Loucy (cell line): ENCODE data around the gene TRAPPC2L.

Source experiments
- H2AFZ ChIP-seq: fragments of 200-600 bp; sonication (generic); 2 replicates; pipeline ENCODE4 v1.6.0; 2016; ENCODE audit warnings: antibody characterized with exemption, mild to moderate bottlenecking, low read length, moderate library complexity
- H3F3A ChIP-seq: fragments of 200-600 bp; 2 replicates; pipeline ENCODE4 v1.6.0; 2016; ENCODE audit warnings: antibody characterized with exemption, low read depth, mild to moderate bottlenecking
- H3K27me3 ChIP-seq: fragments of 200-600 bp; sonication (generic); 2 replicates; pipeline ENCODE4 v1.6.1; 2014; ENCODE audit warnings: low read length, mild to moderate bottlenecking; ENCODE audit not compliant: insufficient read depth, poor library complexity, severe bottlenecking
- H3K36me3 ChIP-seq: fragments of 200-600 bp; sonication (generic); 2 replicates; pipeline ENCODE4 v1.6.1; 2016; ENCODE audit warnings: low read length; ENCODE audit not compliant: insufficient read depth
- H3K4me1 ChIP-seq: fragments of 200-600 bp; sonication (generic); 2 replicates; pipeline ENCODE4 v1.5.1; 2014; ENCODE audit warnings: low read length, mild to moderate bottlenecking; ENCODE audit not compliant: insufficient read depth, poor library complexity, severe bottlenecking
- H3K4me2 ChIP-seq: fragments of 200-600 bp; sonication (generic); 2 replicates; pipeline ENCODE4 v1.6.0; 2014; ENCODE audit warnings: antibody characterized with exemption, low read length, low read depth, mild to moderate bottlenecking; ENCODE audit not compliant: poor library complexity, severe bottlenecking
- H3K4me3 ChIP-seq: fragments of 200-600 bp; sonication (generic); 2 replicates; pipeline ENCODE4 v1.5.1; 2014; ENCODE audit warnings: low read length, mild to moderate bottlenecking, mixed read lengths; ENCODE audit not compliant: poor library complexity, severe bottlenecking
- H3K79me2 ChIP-seq: fragments of 200-600 bp; sonication (generic); 2 replicates; pipeline ENCODE4 v1.6.1; 2014; ENCODE audit warnings: low read length; ENCODE audit not compliant: insufficient read depth
- H3K9ac ChIP-seq: fragments of 200-600 bp; sonication (generic); 2 replicates; pipeline ENCODE4 v1.6.0; 2014; ENCODE audit warnings: mild to moderate bottlenecking, low read depth, low read length, moderate library complexity; ENCODE audit not compliant: poor library complexity, severe bottlenecking
- H3K9me2 ChIP-seq: fragments of 200-600 bp; sonication (generic); replicated peaks from 2 replicates; pipeline ENCODE4 v1.6.1; 2016; ENCODE audit warnings: low read depth, low read length, mixed read lengths
- H3K9me3 ChIP-seq: fragments of 200-600 bp; sonication (generic); 2 replicates; pipeline ENCODE4 v1.6.1; 2014; ENCODE audit warnings: mild to moderate bottlenecking, antibody characterized with exemption, low read length, low read depth; ENCODE audit not compliant: insufficient read depth
- H4K20me1 ChIP-seq: fragments of 200-600 bp; sonication (generic); 2 replicates; pipeline ENCODE4 v1.6.0; 2014; ENCODE audit warnings: antibody characterized with exemption, low read length, mild to moderate bottlenecking; ENCODE audit not compliant: insufficient read depth, poor library complexity, severe bottlenecking
- CTCF ChIP-seq: fragments of 200-600 bp; sonication (generic); conservative IDR thresholded peaks from 2 replicates; pipeline ENCODE4 v1.5.1; 2014; ENCODE audit warnings: mild to moderate bottlenecking, antibody characterized with exemption, low read length
- EZH2phosphoT487 ChIP-seq: fragments of 200-600 bp; IDR thresholded peaks from 2 replicates; pipeline ENCODE4 v1.6.1; 2018; ENCODE audit warnings: antibody characterized with exemption, mild to moderate bottlenecking, moderate library complexity, borderline replicate concordance

Gene TRAPPC2L

GRCh38 chr16:88844419-88845036, 12.4 kb upstream of the TRAPPC2L start:
- Histone ChIP-seq H3K36me3 (no peaks in the 10 kb centered on the region), H3K9ac (no peak overlapping the region), H3K9me3 (no peaks in the 10 kb centered on the region), H3K79me2 (no peaks in the 10 kb centered on the region), H3K4me1 (no peaks in the 10 kb centered on the region), H3K27me3 (no peaks in the 10 kb centered on the region), H3F3A (no peaks in the 10 kb centered on the region), H2AFZ (no peak overlapping the region), H3K9me2 (no peaks in the 10 kb centered on the region), H3K4me3 (no peak overlapping the region), H3K4me2 (no peak overlapping the region), H4K20me1 (no peaks in the 10 kb centered on the region)
- TF ChIP-seq CTCF (no peak), EZH2phosphoT487 (no peak)

GRCh38 chr16:88846088-88846487, 10.8 kb upstream of the TRAPPC2L start:
- H3K36me3 ChIP-seq = no peaks in the 10 kb centered on the region
- no peaks in the 10 kb centered on the region for H4K20me1 ChIP-seq
- no peaks in the 10 kb centered on the region for H3F3A ChIP-seq
- no peak overlapping the region for H2AFZ ChIP-seq
- no peak overlapping the region for H3K4me3 ChIP-seq
- H3K9ac ChIP-seq = no peak overlapping the region
- no peak for TF ChIP-seq EZH2phosphoT487
- TF ChIP-seq CTCF = no peak
- no peaks in the 10 kb centered on the region for H3K79me2 ChIP-seq
- H3K4me1 ChIP-seq = no peaks in the 10 kb centered on the region
- H3K9me2 ChIP-seq = no peaks in the 10 kb centered on the region
- no peak overlapping the region for H3K4me2 ChIP-seq
- H3K27me3 ChIP-seq = no peaks in the 10 kb centered on the region
- no peaks in the 10 kb centered on the region for H3K9me3 ChIP-seq

- Histone ChIP-seq H3K9ac (no peak overlapping the region), H2AFZ (no peak overlapping the region), H3K4me3 (no peak overlapping the region), H3K9me3 (no peaks in the 10 kb centered on the region), H3K79me2 (no peaks in the 10 kb centered on the region), H4K20me1 (no peaks in the 10 kb centered on the region), H3K9me2 (no peaks in the 10 kb centered on the region), H3K4me1 (no peaks in the 10 kb centered on the region), H3K36me3 (no peaks in the 10 kb centered on the region), H3F3A (no peaks in the 10 kb centered on the region), H3K27me3 (no peaks in the 10 kb centered on the region), H3K4me2 (no peak overlapping the region)
- no peak for TF ChIP-seq EZH2phosphoT487
Observed at GRCh38 chr16:88847654-88848053, 9.3 kb upstream of the TRAPPC2L start.

GRCh38 chr16:88848557-88848956, 8.4 kb upstream of the TRAPPC2L start:
- no peak overlapping the region for H3K4me3 ChIP-seq
- H3K9ac ChIP-seq = no peak overlapping the region
- H3K79me2 ChIP-seq = no peaks in the 10 kb centered on the region
- H3K27me3 ChIP-seq = no peaks in the 10 kb centered on the region
- TF ChIP-seq CTCF (no peak), EZH2phosphoT487 (no peak)
- no peaks in the 10 kb centered on the region for H3K4me1 ChIP-seq
- H3K9me3 ChIP-seq = no peaks in the 10 kb centered on the region
- H4K20me1 ChIP-seq = no peaks in the 10 kb centered on the region
- H2AFZ ChIP-seq = no peak overlapping the region
- H3K36me3 ChIP-seq = no peaks in the 10 kb centered on the region
- H3K4me2 ChIP-seq = no peak overlapping the region
- no peaks in the 10 kb centered on the region for H3K9me2 ChIP-seq
- no peaks in the 10 kb centered on the region for H3F3A ChIP-seq
